GM12878 (cell line): ENCODE measurements around the gene AGBL5. TPM values are rescaled to one million over a fixed set of nuclear protein-coding genes. Genes with fewer than 3 reads are reported as not detected.

Experiments used
- ATAC-seq: fragments of 200-7000 bp; cut with Tn5 transposase; 3 replicates; pipeline ENCODE4 v1.9.1; 2020; ENCODE audit warnings: mild to moderate bottlenecking, moderate library complexity
- BruUV-seq: library from RNA; stranded (reverse); fragments of 400-500 nt; replicated peaks from 2 replicates; lab custom pipeline; 2021; lab: Mats Ljungman, UMichigan
- CTCF ChIA-PET: fragments of 300-600 bp; sonication (Branson Sonifier 250); formaldehyde crosslinking; extraction: SDS; loops from one replicate; lab custom pipeline; 2021; ENCODE audit warnings: inconsistent platforms; lab: Yijun Ruan, JAX
- POLR2A ChIA-PET: fragments of 350-600 bp; formaldehyde crosslinking; extraction: SDS; loops from one replicate; lab custom pipeline; 2021; ENCODE audit warnings: inconsistent platforms; lab: Charles Lee
- RAD21 ChIA-PET: fragments of 300-600 bp; sonication (Branson Sonifier 250); formaldehyde crosslinking; loops from one replicate; lab custom pipeline; 2023; ENCODE audit warnings: antibody characterized with exemption; ENCODE audit not compliant: unreplicated experiment; lab: Charles Lee
- SMC1A ChIA-PET: fragments of 300-600 bp; sonication (Branson Sonifier 250); formaldehyde crosslinking; loops from one replicate; lab custom pipeline; 2023; ENCODE audit not compliant: unreplicated experiment, uncharacterized antibody; lab: Charles Lee
- DNase-seq: peaks from one replicate; pipeline ENCODE4 v3.0.0-alpha.2; 2011; ENCODE audit warnings: low read depth, low spot score
- FAIRE-seq: peaks from 3 replicates; lab custom pipeline; 2011; peaks lifted over from hg19 to GRCh38; lab: Jason Lieb, UNC
- H2AFZ ChIP-seq: 2 replicates; pipeline ENCODE4 v1.6.0; 2011; ENCODE audit warnings: low read depth, low read length, control low read depth; ENCODE audit not compliant: control insufficient read depth
- H3K27ac ChIP-seq: 2 replicates; pipeline ENCODE4 v1.5.1; 2011; ENCODE audit warnings: control low read depth; ENCODE audit not compliant: control insufficient read depth, insufficient read depth
- H3K27me3 ChIP-seq, 2 experiments: replicated peaks in 1 of 2; 2 replicates each; pipeline versions ENCODE4 v1.6.0 to v1.6.1; 2011; ENCODE audit warnings: low read length in 1 of 2; ENCODE audit not compliant: control insufficient read depth in 2 of 2, insufficient read depth in 2 of 2
- H3K36me3 ChIP-seq, 2 experiments: 2 replicates each; pipeline ENCODE4 v1.5.1; 2011; ENCODE audit warnings: low read length in 1 of 2; ENCODE audit not compliant: control insufficient read depth in 2 of 2, insufficient read depth in 2 of 2
- H3K4me1 ChIP-seq: 2 replicates; pipeline ENCODE4 v1.6.1; 2011; ENCODE audit warnings: mild to moderate bottlenecking, low read length, moderate library complexity, mixed read lengths; ENCODE audit not compliant: control insufficient read depth, insufficient read depth
- H3K4me2 ChIP-seq: 2 replicates; pipeline ENCODE4 v1.6.0; 2011; ENCODE audit warnings: control low read depth; ENCODE audit not compliant: control insufficient read depth, insufficient read depth
- H3K4me3 ChIP-seq: fragments of 200-600 bp; sonication (generic); 2 replicates; pipeline ENCODE4 v1.5.1; 2016
- H3K79me2 ChIP-seq: 2 replicates; pipeline ENCODE4 v1.6.0; 2011; ENCODE audit warnings: low read length; ENCODE audit not compliant: control insufficient read depth, insufficient read depth
- H3K9ac ChIP-seq: 2 replicates; pipeline ENCODE4 v1.8.0; 2011; ENCODE audit warnings: low read length, control low read depth, mixed read lengths; ENCODE audit not compliant: control insufficient read depth, insufficient read depth
- H3K9me3 ChIP-seq: replicated peaks from 3 replicates; pipeline ENCODE4 v1.5.1; 2011; ENCODE audit warnings: mild to moderate bottlenecking, low read length; ENCODE audit not compliant: control insufficient read depth, insufficient read depth
- H4K20me1 ChIP-seq: 2 replicates; pipeline ENCODE4 v1.6.0; 2011; ENCODE audit not compliant: control insufficient read depth, insufficient read depth
- CTCF ChIP-seq, 3 experiments: IDR thresholded peaks in 2 of 3; conservative IDR thresholded peaks in 1 of 3; 2 replicates each; pipeline ENCODE4 v1.5.1; 2011; ENCODE audit warnings: low read depth in 3 of 3, low read length in 3 of 3, mild to moderate bottlenecking in 3 of 3, control low read depth in 2 of 3, moderate library complexity in 2 of 3, inconsistent platforms in 1 of 3, mixed read lengths in 1 of 3; ENCODE audit not compliant: control insufficient read depth in 2 of 3, insufficient read depth in 1 of 3; ENCODE audit errors: extremely low read depth in 1 of 3
- EGR1 ChIP-seq, 2 experiments: IDR thresholded peaks; 1 replicate in 1 of 2; 2 replicates in 1 of 2; pipeline ENCODE4 v1.6.1; 2011 to 2012; ENCODE audit warnings: low read depth in 2 of 2, low read length in 2 of 2, borderline replicate concordance in 1 of 2, mild to moderate bottlenecking in 1 of 2, moderate library complexity in 1 of 2
- HDAC6 ChIP-seq: fragments of 200-600 bp; sonication (generic); IDR thresholded peaks from one replicate; pipeline ENCODE4 v1.8.0; 2017; ENCODE audit warnings: antibody characterized with exemption; ENCODE audit not compliant: unreplicated experiment
- IRF4 ChIP-seq: IDR thresholded peaks from 2 replicates; pipeline ENCODE4 v1.6.1; 2011; ENCODE audit warnings: low read depth, low read length
- MAX ChIP-seq: IDR thresholded peaks from 2 replicates; pipeline ENCODE4 v1.6.1; 2012; ENCODE audit warnings: low read depth, low read length, improper control_type of control experiment
- MLLT1 ChIP-seq: fragments of 450-650 bp; IDR thresholded peaks from 2 replicates; pipeline ENCODE4 v1.6.1; 2016; ENCODE audit warnings: mild to moderate bottlenecking
- NFYA ChIP-seq: IDR thresholded peaks from 2 replicates; pipeline ENCODE4 v1.6.1; 2011; ENCODE audit warnings: low read depth, mild to moderate bottlenecking, low read length, improper control_type of control experiment, borderline replicate concordance
- PML ChIP-seq: IDR thresholded peaks from 2 replicates; pipeline ENCODE4 v1.6.1; 2012; ENCODE audit warnings: low read length, inconsistent platforms
- TCF12 ChIP-seq: IDR thresholded peaks from 2 replicates; pipeline ENCODE4 v1.6.1; 2011; ENCODE audit warnings: low read depth, mild to moderate bottlenecking, low read length
- USF2 ChIP-seq: IDR thresholded peaks from 2 replicates; pipeline ENCODE4 v1.6.1; 2011; ENCODE audit warnings: low read depth, low read length, improper control_type of control experiment, borderline replicate concordance
- WGBS: methylation state at CpG from one replicate; pipeline ENCODE4 v1.1.6; 2016; ENCODE audit warnings: low lambda C conversion rate; ENCODE audit not compliant: insufficient replicate concordance, insufficient coverage; ENCODE audit errors: missing lambda C conversion rate; 5-methylcytosine and 5-hydroxymethylcytosine counted together
- in situ Hi-C: fragments of 300-500 bp; cut with MboI; formaldehyde crosslinking; loops from 9 replicates; pipeline ENCODE4 v1.14.3; 2018; ENCODE audit warnings: mixed read lengths
- intact Hi-C: fragments of 100-400 bp; cut with micrococcal nuclease; formaldehyde crosslinking; loops from one replicate; pipeline ENCODE4 v1.14.2; 2022; ENCODE audit not compliant: unreplicated experiment
- polyA plus RNA-seq, 11 experiments: library from polyadenylated mRNA; depleted of rRNA in 4 of 11; unstranded in 6 of 11; stranded (reverse) in 5 of 11; fragments of >200 nt; fragmentation: Nextera tagmentation in 4 of 11; fragmentation: Illumina TruSeq in 1 of 11; extraction: Ambion mirVana in 4 of 11; extraction: Trizol in 1 of 11; gene quantifications; 1 replicate in 1 of 11; 2 replicates in 10 of 11; pipeline versions ENCODE4 v1.2.1 to v1.2.3, GENCODE V29; 2011 to 2016; ENCODE audit warnings: inconsistent platforms in 2 of 11, missing spikeins in 2 of 11, low read depth in 1 of 11
- total RNA-seq, 4 experiments: library from RNA; depleted of rRNA in 3 of 4; stranded (reverse); fragments of >200 nt in 3 of 4; fragmentation: Illumina TruSeq in 1 of 4; extraction: Trizol in 1 of 4; gene quantifications; 2 replicates each; pipeline versions ENCODE4 v1.2.1 to v1.2.3, GENCODE V29; 2013 to 2021
- TF ChIP-seq, protein P1 (sequence below): fragments of 450-650 bp; IDR thresholded peaks from 2 replicates; pipeline ENCODE4 v1.6.1; 2018; ENCODE audit warnings: borderline replicate concordance, mild to moderate bottlenecking; ENCODE audit not compliant: partially characterized antibody

AGBL5 gene
- total and polyA plus RNA-seq, 10 of the 15 experiments (the other 5 are each of a cell fraction or from before 2014, with no cell fraction given) = 1.9 to 28.5 (median 19.5) TPM

- TF ChIP-seq, protein P1, sequence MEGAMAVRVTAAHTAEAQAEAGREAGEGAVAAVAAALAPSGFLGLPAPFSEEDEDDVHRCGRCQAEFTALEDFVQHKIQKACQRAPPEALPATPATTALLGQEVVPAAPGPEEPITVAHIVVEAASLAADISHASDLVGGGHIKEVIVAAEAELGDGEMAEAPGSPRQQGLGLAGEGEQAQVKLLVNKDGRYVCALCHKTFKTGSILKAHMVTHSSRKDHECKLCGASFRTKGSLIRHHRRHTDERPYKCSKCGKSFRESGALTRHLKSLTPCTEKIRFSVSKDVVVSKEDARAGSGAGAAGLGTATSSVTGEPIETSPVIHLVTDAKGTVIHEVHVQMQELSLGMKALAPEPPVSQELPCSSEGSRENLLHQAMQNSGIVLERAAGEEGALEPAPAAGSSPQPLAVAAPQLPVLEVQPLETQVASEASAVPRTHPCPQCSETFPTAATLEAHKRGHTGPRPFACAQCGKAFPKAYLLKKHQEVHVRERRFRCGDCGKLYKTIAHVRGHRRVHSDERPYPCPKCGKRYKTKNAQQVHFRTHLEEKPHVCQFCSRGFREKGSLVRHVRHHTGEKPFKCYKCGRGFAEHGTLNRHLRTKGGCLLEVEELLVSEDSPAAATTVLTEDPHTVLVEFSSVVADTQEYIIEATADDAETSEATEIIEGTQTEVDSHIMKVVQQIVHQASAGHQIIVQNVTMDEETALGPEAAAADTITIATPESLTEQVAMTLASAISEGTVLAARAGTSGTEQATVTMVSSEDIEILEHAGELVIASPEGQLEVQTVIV = no peak
Measured at GRCh38 chr2:27102329-27102728, 50.9 kb downstream of the AGBL5 start (continued).

DNA sequence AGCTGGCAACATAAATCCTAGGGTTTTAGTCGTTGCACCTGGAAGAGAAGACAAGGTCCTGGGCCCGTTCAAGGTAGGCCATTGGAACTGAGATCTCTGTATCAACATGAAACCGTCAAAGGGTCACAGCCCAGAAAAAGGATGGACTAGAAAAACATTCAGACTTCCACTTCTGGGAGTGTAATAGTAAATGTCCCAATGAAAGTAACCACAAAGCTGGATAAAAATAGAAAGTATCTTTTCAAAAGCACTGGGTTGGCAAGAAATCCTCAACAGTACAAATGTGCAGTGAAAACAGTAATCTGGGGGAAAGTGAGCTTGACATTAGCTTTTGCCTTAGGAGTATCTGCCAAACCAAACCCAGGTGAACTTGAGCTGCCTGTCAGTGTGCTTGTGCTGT is 54.5 kb downstream of the AGBL5 start:
- no peak overlapping the region for H2AFZ ChIP-seq
- H3K9ac ChIP-seq = no peak overlapping the region
- SMC1A ChIA-PET = interaction anchor here (0.9 to 2.7 kb wide), 3 partner anchors 10 to 175 kb away, joined by 4 to 10 read pairs (median 6); partner anchors contain the start of gene TRIM54
- POLR2A ChIA-PET = no interaction called here
- in situ Hi-C loops = no loop called here
- no peaks in the 10 kb centered on the region for H3K9me3 ChIP-seq
- intact Hi-C loops = no loop called here
- CTCF ChIA-PET = interaction anchor here (0.6 to 3.1 kb wide), 6 partner anchors 9 to 197 kb away, joined by 3 to 13 read pairs (median 3); no protein-coding TSS in a partner anchor
- no peak overlapping the region for H3K4me2 ChIP-seq
- FAIRE-seq = no peak
- RAD21 ChIA-PET = no interaction called here
- TF ChIP-seq TCF12 (no peak), EGR1 (IDR thresholded peaks at IDR 0.05; ENCODE audit: borderline replicate concordance in 1 of 2, low read depth in 2 of 2, low read length in 2 of 2) (no peak), NFYA (no peak), IRF4 (no peak), USF2 (no peak), MLLT1 (no peak), PML (no peak), CTCF (IDR thresholded peaks at IDR 0.05 in 2 of 3, conservative IDR thresholded peaks at IDR 0.05 in 1 of 3; ENCODE audit: control insufficient read depth in 2 of 3, extremely low read depth in 1 of 3, insufficient read depth in 1 of 3, low read depth in 3 of 3, low read length in 3 of 3) (no peak), HDAC6 (no peak), MAX (no peak)
- TF ChIP-seq, all 136 proteins: peak for 0
- Histone ChIP-seq H4K20me1 (no peaks in the 10 kb centered on the region), H3K27ac (no peak overlapping the region), H3K27me3 (no peaks in the 10 kb centered on the region; a peak in 2 of 4 replicates), H3K4me1 (no peaks in the 10 kb centered on the region), H3K4me3 (no peak overlapping the region), H3K79me2 (no peaks in the 10 kb centered on the region), H3K36me3 (no peaks in the 10 kb centered on the region)
- DNase-seq (no peak), ATAC-seq (no peak)
- WGBS = 49% methylated on average over 3 of the region's 3 CpGs
- BruUV-seq = no TSS peak
